HG02588 (cell line): ENCODE results near the gene TMED10.
"Not testable (repeated sequence)": the region's sequence is repeated elsewhere in the genome, so short reads cannot be mapped to it uniquely, and the experiment has no call there.

Source experiments
- ATAC-seq: cut with Tn5 transposase; IDR thresholded peaks from one replicate; pipeline ENCODE4 v1.9.1; 2021; ENCODE audit warnings: mild to moderate bottlenecking, moderate library complexity; ENCODE audit not compliant: unreplicated experiment

Gene TMED10

DNA sequence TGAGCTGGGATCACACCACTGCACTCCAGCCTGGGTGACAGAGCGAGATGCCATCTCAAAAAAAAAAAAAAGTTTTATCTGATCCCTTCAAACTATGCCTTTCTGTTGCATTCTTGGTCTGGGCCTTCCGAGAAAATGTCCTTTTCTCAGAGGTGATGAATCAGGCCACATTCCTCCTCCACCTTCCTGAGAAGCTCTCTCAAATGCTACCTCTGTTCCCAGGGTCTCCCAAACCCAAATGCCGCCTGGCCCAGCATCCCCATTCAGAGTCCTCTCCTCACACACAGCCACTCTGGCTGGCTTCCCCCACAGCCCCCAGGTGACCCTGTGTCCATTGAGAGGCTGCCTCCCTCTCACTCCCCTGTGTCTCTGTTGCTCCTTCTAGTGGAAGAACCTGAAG is 19.7 kb upstream of the TMED10 start:
- no peak for ATAC-seq

- ATAC-seq: no peak
These were observed 14.7 kb upstream of the TMED10 start for GRCh38 chr14:75191100-75191499.

DNA sequence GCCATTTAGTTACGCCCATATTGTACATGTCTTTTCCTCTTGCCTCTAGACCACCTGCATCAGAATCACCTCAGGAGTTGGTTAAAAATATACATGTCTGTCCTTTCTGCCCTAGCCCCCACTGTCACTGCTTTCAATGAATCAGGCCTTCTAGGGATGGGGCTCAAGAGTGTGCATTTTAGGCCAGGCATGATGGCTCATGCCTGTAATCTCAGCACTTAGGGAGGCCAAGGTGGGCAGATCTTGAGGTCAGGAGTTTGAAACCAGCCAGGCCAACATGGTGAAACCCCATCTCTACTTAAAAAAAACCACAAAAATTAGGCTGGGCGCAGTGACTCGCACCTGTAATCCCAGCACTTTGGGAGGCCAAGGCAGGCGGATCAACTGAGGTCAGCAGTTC is 13.6 kb upstream of the TMED10 start:
- ATAC-seq: no peak

DNA sequence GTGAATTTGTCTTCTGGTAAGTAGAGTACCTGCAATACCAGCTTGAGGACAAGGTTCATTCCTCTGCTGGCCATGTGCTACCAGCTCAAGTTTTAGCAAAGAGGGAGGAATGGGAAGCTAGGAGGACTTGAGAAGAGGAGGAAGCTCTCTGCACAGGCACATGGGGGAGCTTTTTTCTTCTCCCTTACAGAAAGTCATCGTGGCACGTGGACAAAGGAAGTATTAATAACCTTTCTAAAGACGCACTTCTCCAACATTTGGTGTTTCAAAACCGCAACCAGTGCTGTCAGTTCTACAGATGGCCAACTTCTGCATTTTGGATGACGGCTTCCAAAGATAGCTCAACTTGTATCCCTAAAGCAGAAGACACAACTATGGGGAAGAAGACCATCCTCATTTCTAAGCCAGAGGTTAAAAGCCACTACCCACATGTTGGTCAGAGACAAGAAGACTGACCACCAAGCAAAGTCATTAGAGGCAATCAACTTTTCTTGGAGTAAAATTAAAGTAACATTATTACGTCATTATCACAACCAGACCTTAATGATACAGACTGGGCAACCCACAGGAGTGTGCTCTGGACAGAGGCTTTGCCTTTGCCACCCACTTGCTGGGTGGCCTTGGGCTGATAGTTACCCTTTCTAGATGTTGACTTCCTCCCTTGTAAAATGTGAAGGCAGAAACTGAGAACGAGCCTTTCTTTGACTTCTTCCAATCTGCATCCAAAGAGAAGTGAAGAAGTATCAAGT is 12.3 kb upstream of the TMED10 start:
- ATAC-seq: no peak

DNA sequence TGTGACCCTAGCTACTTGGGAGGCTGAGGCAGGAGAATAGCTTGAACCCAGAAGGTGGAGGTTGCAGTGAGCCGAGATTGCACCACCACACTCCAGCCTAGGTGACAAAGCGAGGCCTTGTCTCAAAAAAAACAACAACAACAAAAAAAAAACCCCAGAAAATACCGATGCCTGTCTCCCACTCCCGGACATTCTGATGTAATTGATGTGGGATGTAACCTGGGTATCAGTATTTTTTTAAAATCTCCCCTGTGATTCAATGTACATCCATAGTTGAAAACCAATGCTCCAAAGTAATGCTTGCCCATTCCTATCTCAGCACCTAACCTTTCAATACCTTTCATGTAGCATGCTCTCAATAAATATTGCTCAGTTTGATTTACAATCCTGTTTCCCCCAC is 11.7 kb upstream of the TMED10 start:
- no peak for ATAC-seq

DNA sequence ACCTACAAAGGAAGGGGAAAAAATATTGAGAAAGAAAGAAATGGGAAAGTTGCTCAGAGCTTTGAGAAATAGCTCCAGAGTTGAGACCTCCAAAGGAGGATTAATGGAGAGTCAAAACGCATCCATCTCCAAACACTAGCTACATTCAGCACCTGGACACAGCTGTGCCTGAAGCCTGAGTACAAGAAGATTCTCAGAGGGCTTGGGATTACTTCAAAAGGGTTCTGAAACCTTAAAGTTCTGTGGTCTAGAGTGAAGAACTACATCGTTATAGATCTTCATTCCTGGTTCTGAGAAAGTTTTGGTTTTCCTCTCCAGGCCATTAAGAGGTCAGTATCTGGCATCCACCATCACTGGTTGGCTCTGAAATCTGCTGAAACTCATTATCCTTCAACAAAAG is 10.5 kb upstream of the TMED10 start:
- ATAC-seq: no peak

DNA sequence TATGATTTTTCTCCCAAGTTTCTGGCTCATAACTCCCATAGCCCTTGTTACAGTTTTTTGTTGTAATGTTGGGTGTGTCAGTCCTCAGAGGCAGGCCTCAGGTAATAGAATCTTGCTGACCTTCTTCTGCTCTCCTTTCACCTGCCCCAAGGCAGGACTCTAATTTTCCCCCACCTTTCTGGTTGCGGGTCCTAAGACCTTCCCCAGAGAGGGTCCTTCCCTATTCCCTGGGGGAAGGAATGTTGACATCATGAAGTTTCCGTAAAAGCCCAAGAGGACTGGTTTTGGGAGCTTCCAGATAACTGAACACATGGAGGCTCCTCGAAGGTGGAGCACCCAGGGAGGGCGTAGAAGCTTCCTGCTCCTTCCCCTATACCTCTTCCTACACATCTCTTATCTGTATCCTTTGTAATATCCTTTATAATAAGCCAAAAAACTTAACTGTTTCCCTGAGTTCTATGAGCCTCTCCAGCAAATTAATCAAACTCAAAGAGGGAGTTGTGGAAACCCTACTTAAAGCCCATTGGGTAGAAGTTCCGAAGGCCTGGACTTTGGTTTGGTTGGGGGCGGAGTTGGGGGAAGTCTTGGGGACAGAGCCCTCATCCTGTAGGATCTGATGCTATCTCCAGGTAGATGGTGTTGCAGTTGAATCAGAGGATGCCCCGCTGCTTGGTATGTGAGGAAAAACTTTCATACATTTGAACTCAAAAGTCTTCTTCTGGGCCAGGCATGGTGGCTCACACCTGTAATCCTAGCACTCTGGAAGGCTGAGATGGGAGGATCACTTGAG is 9.0 kb upstream of the TMED10 start:
- no peak for ATAC-seq

GRCh38 chr14:75184492-75184891 is 8.1 kb upstream of the TMED10 start:
- no peak for ATAC-seq

GRCh38 chr14:75184039-75184438 is 7.6 kb upstream of the TMED10 start:
- ATAC-seq: no peak

GRCh38 chr14:75183225-75183624 is 6.8 kb upstream of the TMED10 start:
- ATAC-seq: no peak

GRCh38 chr14:75182821-75183220 is 6.4 kb upstream of the TMED10 start:
- ATAC-seq: no peak

DNA sequence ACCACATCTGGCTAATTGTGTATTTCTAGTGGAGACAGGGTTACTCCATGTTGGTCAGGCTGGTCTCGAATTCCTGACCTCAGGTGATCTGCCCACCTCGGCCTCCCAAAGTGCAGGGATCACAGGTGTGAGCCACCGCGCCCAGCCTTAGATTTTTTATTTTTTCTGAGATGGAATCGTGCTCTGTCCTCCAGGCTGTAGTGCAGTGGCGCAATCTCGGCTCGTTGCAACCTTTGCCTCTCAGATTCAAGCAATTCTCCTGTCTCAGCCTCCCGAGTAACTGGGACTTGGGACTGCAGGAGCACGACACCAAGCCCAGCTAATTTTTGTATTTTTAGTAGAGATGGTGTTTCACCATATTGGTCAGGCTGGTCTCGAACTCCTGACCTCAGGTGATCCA is 5.8 kb upstream of the TMED10 start:
- ATAC-seq: not testable (repeated sequence)

- no peak for ATAC-seq
These were observed 5.1 kb upstream of the TMED10 start for GRCh38 chr14:75181293-75182062.

DNA sequence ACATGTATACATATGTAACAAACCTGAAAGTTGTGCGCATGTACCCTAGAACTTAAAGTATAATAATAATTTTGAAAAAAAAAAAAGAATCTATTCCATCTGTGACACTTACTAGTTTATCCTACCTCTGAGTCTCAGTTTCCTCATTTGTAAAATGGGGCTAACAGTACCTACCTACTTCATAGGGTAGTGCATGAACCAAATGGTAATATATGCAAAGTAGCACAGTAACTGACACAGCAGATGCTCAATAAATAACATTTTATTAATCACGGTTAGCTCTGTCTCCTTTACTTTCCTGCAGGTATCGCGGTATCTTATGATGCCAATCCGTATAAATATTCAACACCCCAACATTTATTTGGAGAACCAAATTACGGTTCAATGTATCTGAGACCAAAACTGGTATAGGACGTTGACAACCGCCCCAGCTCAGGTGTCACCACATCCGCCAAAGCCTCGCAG is 703 bp downstream of the TMED10 start:
- no peak for ATAC-seq

- no peak for ATAC-seq
These were observed 2.3 kb downstream of the TMED10 start for GRCh38 chr14:75174066-75174465.

DNA sequence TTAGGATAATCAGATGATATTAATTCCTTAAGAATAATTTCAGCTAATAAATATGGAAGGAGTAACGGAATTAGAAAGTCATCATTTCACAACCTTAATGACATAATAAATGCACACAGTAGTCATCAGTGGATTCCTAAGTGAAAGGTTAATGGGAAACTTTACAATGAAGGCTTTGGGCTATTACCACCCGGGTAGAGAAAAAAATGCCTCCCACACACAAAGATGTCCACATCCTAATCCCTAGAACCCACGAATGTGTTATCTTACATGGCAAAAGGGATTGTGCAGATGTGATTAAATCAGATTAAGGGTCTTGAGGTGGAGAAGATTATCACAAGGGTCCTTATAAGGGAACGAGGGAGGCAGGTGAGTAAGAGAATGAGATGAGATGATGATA is 5.6 kb downstream of the TMED10 start:
- no peak for ATAC-seq

DNA sequence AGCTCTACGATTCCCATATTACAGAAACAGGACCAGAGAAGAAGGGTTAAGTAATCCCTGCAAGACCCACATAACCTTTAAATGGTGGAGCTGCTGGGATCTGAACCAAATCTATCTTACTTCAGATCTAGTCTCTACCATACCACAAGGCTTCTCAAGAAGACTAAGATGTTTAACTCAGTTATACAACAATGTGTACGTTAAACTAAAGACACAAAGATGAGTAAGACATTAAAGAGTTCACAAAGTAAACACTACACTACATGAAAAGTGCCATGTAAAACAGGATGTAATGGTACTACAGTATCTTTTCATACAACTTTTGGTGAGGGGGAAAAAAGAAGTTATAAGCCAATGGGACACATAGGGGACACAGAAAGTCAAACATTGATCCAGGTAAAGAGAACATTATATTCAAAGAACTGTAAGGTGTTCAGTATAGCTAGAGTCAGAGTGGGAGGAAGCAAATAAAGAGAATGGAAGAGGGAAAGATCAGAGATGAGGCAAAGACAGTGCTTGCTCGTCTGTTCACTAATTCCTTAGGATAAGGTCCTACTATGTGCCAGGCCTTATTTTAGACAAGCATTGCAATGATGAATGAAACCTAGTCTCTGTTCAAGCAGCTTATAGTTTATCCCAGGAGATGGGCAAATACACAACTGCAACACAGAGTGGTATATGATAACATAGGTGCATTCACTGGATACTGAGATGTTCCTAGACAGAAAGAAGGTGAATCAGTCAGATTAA is 7.7 kb downstream of the TMED10 start:
- no peak for ATAC-seq

DNA sequence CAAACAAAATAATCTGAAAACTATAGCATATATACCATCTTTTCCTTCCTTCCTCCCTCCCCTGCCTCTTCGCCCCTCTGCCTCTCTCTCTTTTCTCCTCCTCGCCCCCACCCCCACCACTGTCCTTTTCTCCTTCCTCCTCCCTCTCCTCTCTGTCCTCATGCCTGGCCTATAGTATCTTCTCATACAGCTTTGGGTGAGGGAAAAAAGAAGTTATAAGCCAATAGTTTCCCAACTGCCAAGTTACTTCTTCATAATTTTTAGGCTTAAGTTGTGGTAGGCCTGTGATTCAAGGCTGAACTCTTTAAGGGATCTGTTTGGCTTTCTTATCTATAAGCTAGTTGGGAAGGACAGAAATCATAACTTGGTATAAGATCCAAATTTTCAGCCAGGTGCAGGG is 9.1 kb downstream of the TMED10 start:
- ATAC-seq: no peak

DNA sequence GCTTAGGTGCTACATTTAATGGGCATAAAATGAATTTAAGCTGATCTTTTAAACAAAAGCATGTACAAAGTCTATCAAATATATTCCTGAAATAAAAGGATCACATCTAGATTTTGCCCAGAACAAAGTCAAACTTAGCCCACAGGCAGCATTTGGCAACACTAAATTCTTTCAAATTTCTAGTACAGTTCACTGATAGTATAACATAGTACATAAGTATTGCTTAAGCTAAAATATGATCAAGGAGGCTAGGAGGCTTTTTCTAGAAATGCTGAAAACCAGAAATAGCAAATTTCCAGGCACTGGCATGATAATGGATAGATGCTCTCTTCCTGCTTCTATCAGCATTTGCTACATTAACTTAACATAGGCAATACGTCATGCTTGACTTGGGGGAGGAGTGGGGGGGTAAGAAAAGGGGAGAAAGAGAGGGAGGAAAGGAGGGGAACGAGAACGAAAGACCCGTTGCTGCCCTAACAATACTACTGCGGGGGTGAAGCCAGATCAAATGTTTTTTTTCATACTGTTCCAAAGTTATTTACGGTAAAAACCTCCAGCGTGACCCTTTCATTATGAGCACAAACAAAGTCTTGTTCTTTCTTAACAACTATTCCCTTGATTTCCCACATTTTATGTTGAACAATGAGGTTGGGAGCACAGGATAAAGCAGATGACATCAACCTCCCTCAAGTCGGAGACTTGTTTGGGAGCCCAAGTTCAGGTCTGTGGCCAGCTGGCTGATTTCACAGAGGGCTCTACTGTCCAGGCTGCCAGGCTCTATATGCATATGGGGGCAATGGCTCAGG is 10.6 kb downstream of the TMED10 start:
- no peak for ATAC-seq

DNA sequence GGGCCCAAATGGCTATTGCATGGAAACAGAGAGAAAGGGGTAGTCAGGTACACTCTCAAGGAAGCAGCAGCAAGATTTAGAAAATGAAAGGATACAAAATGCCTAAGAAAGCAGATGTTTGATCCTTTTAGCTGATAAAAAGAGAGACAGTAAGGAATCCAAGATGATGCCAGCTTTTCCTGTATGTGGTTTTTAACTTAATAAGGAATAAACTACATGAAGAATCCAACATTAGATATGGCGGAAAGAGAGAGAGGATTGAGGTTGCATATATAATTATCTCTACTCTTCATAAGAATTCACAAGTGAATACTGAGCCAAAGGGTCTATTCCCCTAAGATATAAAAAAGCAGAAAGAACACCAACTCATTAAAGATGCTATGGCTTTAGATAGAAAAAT is 11.6 kb downstream of the TMED10 start:
- no peak for ATAC-seq
